AG04450 (cell line): ENCODE data around the gene PITPNB. TPM values are rescaled to one million over a fixed set of nuclear protein-coding genes. Genes with fewer than 3 reads are reported as not detected.

Source experiments
- CTCF ChIA-PET: fragments of 300-600, 350-600 bp; formaldehyde crosslinking; extraction: SDS; loops from one replicate; lab custom pipeline; 2022; ENCODE audit warnings: antibody characterized with exemption, inconsistent platforms; lab: Charles Lee
- POLR2A ChIA-PET: fragments of 350-600 bp; formaldehyde crosslinking; extraction: SDS; loops from one replicate; lab custom pipeline; 2021; ENCODE audit warnings: antibody characterized with exemption, inconsistent platforms; lab: Yijun Ruan, JAX
- DNase-seq: peaks from one replicate; pipeline ENCODE4 v3.0.0-alpha.2; 2011; ENCODE audit warnings: low read depth, low spot score
- H3K27ac ChIP-seq: one replicate; pipeline ENCODE4 v1.5.1; 2012; ENCODE audit warnings: low read depth, low read length, control low read depth
- H3K27me3 ChIP-seq: one replicate; pipeline ENCODE4 v1.6.0; 2012; ENCODE audit warnings: low read length; ENCODE audit not compliant: control insufficient read depth, insufficient read depth
- H3K4me3 ChIP-seq: 2 replicates; pipeline ENCODE4 v1.5.1; 2011; ENCODE audit warnings: mild to moderate bottlenecking, low read depth, low read length, control low read depth
- H3K9me3 ChIP-seq: 2 replicates; pipeline ENCODE4 v1.5.1; 2012; ENCODE audit warnings: low read length; ENCODE audit not compliant: control insufficient read depth, insufficient read depth
- CTCF ChIP-seq: IDR thresholded peaks from 2 replicates; pipeline ENCODE4 v1.5.1; 2011; ENCODE audit warnings: low read depth, low read length, control low read depth, inconsistent platforms
- polyA plus RNA-seq: library from polyadenylated mRNA; depleted of rRNA; stranded (reverse); fragments of >200 nt; gene quantifications from 2 replicates; pipeline ENCODE4 v1.2.3, GENCODE V29; 2011

Gene PITPNB
- polyA plus RNA-seq, 1 experiment = 119 TPM

GRCh38 chr22:27883656-27884350 lies 35.3 kb downstream of the PITPNB start:
- no peak overlapping the region for H3K27ac ChIP-seq
- no peaks in the 10 kb centered on the region for H3K9me3 ChIP-seq
- DNase-seq = no peak
- CTCF ChIA-PET = interaction anchor here (1.0 to 1.1 kb wide), 2 partner anchors 28 to 36 kb away, joined by 3 read pairs; no protein-coding TSS in a partner anchor
- H3K27me3 ChIP-seq = no peaks in the 10 kb centered on the region
- TF ChIP-seq CTCF = no peak
- no peak overlapping the region for H3K4me3 ChIP-seq
- POLR2A ChIA-PET = interaction anchor here (1.2 to 3.2 kb wide), 2 partner anchors 17 to 36 kb away, joined by 6 to 17 read pairs; partner anchors contain the start of gene PITPNB

GRCh38 chr22:27882507-27883290 lies 36.4 kb downstream of the PITPNB start:
- POLR2A ChIA-PET = interaction anchor here (0.7 to 1.2 kb wide), 3 partner anchors 16 to 760 kb away, joined by 4 to 6 read pairs (median 4); no protein-coding TSS in a partner anchor
- H3K4me3 ChIP-seq = no peak overlapping the region
- no peaks in the 10 kb centered on the region for H3K9me3 ChIP-seq
- TF ChIP-seq CTCF = no peak
- no peak for DNase-seq
- peak overlapping the region; percentile 13 for H3K27ac ChIP-seq
- CTCF ChIA-PET = interaction anchor here (0.8 to 2.2 kb wide), 3 partner anchors 8 to 137 kb away, joined by 3 to 10 read pairs (median 8); no protein-coding TSS in a partner anchor
- no peaks in the 10 kb centered on the region for H3K27me3 ChIP-seq

GRCh38 chr22:27881421-27881820 lies 37.6 kb downstream of the PITPNB start:
- H3K9me3 ChIP-seq = no peaks in the 10 kb centered on the region
- H3K27me3 ChIP-seq = no peaks in the 10 kb centered on the region
- no peak overlapping the region for H3K4me3 ChIP-seq
- H3K27ac ChIP-seq = peak overlapping the region; percentile 69
- DNase-seq = peak; percentile 26
- TF ChIP-seq CTCF = no peak
- ChIA-PET CTCF (interaction anchor here (0.6 to 3.4 kb wide), 17 partner anchors 9 to 1202 kb away, joined by 3 to 17 read pairs (median 4); partner anchors contain the start of gene PITPNB), POLR2A (interaction anchor here (0.6 to 1.1 kb wide), 3 partner anchors 38 to 125 kb away, joined by 4 to 5 read pairs (median 4); partner anchors contain the start of gene PITPNB)

- Histone ChIP-seq H3K4me3 (no peak overlapping the region), H3K27ac (peak overlapping the region; percentile 69), H3K9me3 (no peaks in the 10 kb centered on the region), H3K27me3 (no peaks in the 10 kb centered on the region)
- CTCF ChIA-PET = interaction anchor here (0.5 to 3.4 kb wide), 29 partner anchors 7 to 1202 kb away, joined by 3 to 17 read pairs (median 4); partner anchors contain the start of gene PITPNB
- peak; percentile 72 for DNase-seq
- TF ChIP-seq CTCF = peak; percentile 81
- POLR2A ChIA-PET = interaction anchor here (0.6 to 1.1 kb wide), 2 partner anchors 38 to 125 kb away, joined by 4 to 5 read pairs; partner anchors contain the start of gene PITPNB
Observed at GRCh38 chr22:27880778-27881394, 38.2 kb downstream of the PITPNB start.
